WTC11 (cell line): Measurements from ENCODE around the gene GRAMD1A. TPM values are rescaled to one million over a fixed set of nuclear protein-coding genes. Genes with fewer than 3 reads are reported as not detected.
A peak's percentile ranks its signal among the peaks of the same experiment; 100 is the strongest.
"Not testable (repeated sequence)": the region's sequence is repeated elsewhere in the genome, so short reads cannot be mapped to it uniquely, and the experiment has no call there.

Experiments
- ATAC-seq: fragments of 200-7000 bp; cut with Tn5 transposase; 2 replicates; pipeline ENCODE4 v1.10.0; 2021; ENCODE audit warnings: mild to moderate bottlenecking, moderate library complexity
- CTCF ChIA-PET: fragments of 300-600 bp; sonication (Branson Sonifier 250); formaldehyde crosslinking; loops from one replicate; lab custom pipeline; 2021; ENCODE audit warnings: antibody characterized with exemption; lab: Charles Lee
- POLR2A ChIA-PET: fragments of 350-600 bp; sonication (Branson Sonifier 250); formaldehyde crosslinking; loops from one replicate; lab custom pipeline; 2021; ENCODE audit warnings: antibody characterized with exemption; lab: Charles Lee
- DNase-seq: peaks from one replicate; pipeline ENCODE4 v3.0.0; 2021; ENCODE audit warnings: low spot score
- H3K27ac Mint-ChIP-seq: 2 replicates; pipeline ENCODE4 v1.8.0; 2021; ENCODE audit warnings: mixed read lengths
- H3K27me3 Mint-ChIP-seq: 2 replicates; pipeline ENCODE4 v1.8.0; 2021; ENCODE audit warnings: low read depth, mild to moderate bottlenecking, moderate library complexity, mixed read lengths
- H3K36me3 Mint-ChIP-seq: 2 replicates; pipeline ENCODE4 v1.8.0; 2021; ENCODE audit warnings: mixed read lengths
- H3K4me1 Mint-ChIP-seq: 2 replicates; pipeline ENCODE4 v1.8.0; 2022; ENCODE audit warnings: mixed read lengths
- H3K4me3 Mint-ChIP-seq: 2 replicates; pipeline ENCODE4 v1.8.0; 2021; ENCODE audit warnings: mild to moderate bottlenecking, moderate library complexity, mixed read lengths
- H3K9me3 Mint-ChIP-seq: 2 replicates; pipeline ENCODE4 v1.8.0; 2021; ENCODE audit warnings: mixed read lengths
- ATF1 ChIP-seq: sonication (generic); formaldehyde crosslinking; IDR thresholded peaks from 2 replicates; pipeline ENCODE4 v1.8.1; 2023; ENCODE audit warnings: mild to moderate bottlenecking, moderate library complexity, missing genetic modification reagents
- MAX ChIP-seq: sonication (generic); formaldehyde crosslinking; IDR thresholded peaks from 2 replicates; pipeline ENCODE4 v1.8.0; 2022; ENCODE audit warnings: mild to moderate bottlenecking, missing genetic modification reagents
- MYBL2 ChIP-seq: sonication (generic); formaldehyde crosslinking; IDR thresholded peaks from 2 replicates; pipeline ENCODE4 v1.8.1; 2023; ENCODE audit warnings: mild to moderate bottlenecking, moderate library complexity, missing genetic modification reagents
- NR2C2 ChIP-seq: sonication (generic); formaldehyde crosslinking; IDR thresholded peaks from 2 replicates; pipeline ENCODE4 v1.8.0; 2022; ENCODE audit warnings: mild to moderate bottlenecking, missing genetic modification reagents
- SOX15 ChIP-seq: fragments of 250-450 bp; sonication (Bioruptor Pico); IDR thresholded peaks from 2 replicates; pipeline ENCODE4 v1.9.0; 2021; ENCODE audit warnings: mild to moderate bottlenecking
- ZNF121 ChIP-seq: sonication (generic); formaldehyde crosslinking; IDR thresholded peaks from 2 replicates; pipeline ENCODE4 v1.8.0; 2023; ENCODE audit warnings: missing genetic modification reagents
- ZNF232 ChIP-seq: sonication (generic); formaldehyde crosslinking; IDR thresholded peaks from 2 replicates; pipeline ENCODE4 v1.8.0; 2022; ENCODE audit warnings: mild to moderate bottlenecking, missing genetic modification reagents
- ZNF396 ChIP-seq: fragments of 250-450 bp; sonication (Bioruptor Pico); IDR thresholded peaks from 2 replicates; pipeline ENCODE4 v1.8.0; 2021; ENCODE audit warnings: mild to moderate bottlenecking, moderate library complexity, borderline replicate concordance
- total RNA-seq: library from RNA; stranded (reverse); gene quantifications from 3 replicates; pipeline ENCODE4 v1.2.3, GENCODE V29; 2021
- TF ChIP-seq, protein P1 (sequence below): sonication (generic); formaldehyde crosslinking; IDR thresholded peaks from 2 replicates; pipeline ENCODE4 v1.8.0; 2022; ENCODE audit warnings: missing genetic modification reagents
- TF ChIP-seq, protein P2 (sequence below): fragments of 250-450 bp; sonication (Bioruptor Pico); conservative IDR thresholded peaks from 2 replicates; pipeline ENCODE4 v1.9.0; 2021; ENCODE audit warnings: mild to moderate bottlenecking
- TF ChIP-seq, protein P3 (sequence below): sonication (generic); formaldehyde crosslinking; IDR thresholded peaks from 2 replicates; pipeline ENCODE4 v1.8.0; 2022; ENCODE audit warnings: mild to moderate bottlenecking, missing genetic modification reagents

GRAMD1A gene
- total RNA-seq, 1 experiment from 2014 or later = 389 TPM

DNA sequence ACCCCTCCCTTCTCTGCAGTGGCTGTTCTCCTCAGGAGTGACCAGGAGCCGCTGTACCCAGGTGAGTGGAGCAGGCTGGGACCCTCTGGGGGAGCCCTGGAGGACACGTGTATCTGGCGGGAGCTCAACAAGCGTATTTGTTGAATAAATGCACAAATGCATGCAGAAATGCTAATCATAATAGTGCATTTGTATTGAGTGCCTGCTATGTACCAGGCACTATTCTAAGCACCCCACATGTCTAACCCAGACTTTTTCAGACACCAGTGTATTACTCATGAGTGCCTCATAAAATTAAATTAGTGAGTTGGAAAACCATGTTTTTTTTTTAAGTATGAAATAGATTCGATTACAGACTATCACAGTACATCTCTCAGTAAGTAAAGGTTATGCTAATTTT lies 49.3 kb downstream of the GRAMD1A start (continued):
- TF ChIP-seq, protein P1, sequence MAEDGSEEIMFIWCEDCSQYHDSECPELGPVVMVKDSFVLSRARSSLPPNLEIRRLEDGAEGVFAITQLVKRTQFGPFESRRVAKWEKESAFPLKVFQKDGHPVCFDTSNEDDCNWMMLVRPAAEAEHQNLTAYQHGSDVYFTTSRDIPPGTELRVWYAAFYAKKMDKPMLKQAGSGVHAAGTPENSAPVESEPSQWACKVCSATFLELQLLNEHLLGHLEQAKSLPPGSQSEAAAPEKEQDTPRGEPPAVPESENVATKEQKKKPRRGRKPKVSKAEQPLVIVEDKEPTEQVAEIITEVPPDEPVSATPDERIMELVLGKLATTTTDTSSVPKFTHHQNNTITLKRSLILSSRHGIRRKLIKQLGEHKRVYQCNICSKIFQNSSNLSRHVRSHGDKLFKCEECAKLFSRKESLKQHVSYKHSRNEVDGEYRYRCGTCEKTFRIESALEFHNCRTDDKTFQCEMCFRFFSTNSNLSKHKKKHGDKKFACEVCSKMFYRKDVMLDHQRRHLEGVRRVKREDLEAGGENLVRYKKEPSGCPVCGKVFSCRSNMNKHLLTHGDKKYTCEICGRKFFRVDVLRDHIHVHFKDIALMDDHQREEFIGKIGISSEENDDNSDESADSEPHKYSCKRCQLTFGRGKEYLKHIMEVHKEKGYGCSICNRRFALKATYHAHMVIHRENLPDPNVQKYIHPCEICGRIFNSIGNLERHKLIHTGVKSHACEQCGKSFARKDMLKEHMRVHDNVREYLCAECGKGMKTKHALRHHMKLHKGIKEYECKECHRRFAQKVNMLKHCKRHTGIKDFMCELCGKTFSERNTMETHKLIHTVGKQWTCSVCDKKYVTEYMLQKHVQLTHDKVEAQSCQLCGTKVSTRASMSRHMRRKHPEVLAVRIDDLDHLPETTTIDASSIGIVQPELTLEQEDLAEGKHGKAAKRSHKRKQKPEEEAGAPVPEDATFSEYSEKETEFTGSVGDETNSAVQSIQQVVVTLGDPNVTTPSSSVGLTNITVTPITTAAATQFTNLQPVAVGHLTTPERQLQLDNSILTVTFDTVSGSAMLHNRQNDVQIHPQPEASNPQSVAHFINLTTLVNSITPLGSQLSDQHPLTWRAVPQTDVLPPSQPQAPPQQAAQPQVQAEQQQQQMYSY (CRISPR knock-in tag) = no peak

DNA sequence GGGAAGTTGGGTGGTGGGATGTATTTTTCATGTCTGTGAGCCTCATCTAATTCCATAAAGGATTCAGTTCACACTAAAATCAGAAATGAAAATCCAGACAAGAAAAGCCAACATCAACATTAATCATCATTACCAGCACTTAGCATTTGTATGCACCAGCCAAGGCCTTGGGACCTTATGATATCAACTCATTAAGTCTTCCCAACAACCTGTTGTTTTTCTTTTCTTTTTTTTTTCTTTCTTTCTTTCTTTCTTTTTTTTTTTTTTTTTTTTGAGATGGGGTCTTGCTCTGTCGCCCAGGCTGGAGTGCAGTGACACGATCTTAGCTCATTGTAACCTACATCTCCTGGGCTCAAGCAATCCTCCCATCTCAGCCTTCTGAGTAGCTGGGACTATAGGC lies 50.5 kb downstream of the GRAMD1A start:
- H3K9me3 Mint-ChIP-seq, POLR2A ChIA-PET, ATAC-seq, H3K27me3 Mint-ChIP-seq, DNase-seq, CTCF ChIA-PET, H3K4me3 Mint-ChIP-seq, H3K27ac Mint-ChIP-seq, H3K36me3 Mint-ChIP-seq: not testable (repeated sequence)
- H3K4me1 Mint-ChIP-seq = peaks cover 13% of the 10 kb centered on the region

DNA sequence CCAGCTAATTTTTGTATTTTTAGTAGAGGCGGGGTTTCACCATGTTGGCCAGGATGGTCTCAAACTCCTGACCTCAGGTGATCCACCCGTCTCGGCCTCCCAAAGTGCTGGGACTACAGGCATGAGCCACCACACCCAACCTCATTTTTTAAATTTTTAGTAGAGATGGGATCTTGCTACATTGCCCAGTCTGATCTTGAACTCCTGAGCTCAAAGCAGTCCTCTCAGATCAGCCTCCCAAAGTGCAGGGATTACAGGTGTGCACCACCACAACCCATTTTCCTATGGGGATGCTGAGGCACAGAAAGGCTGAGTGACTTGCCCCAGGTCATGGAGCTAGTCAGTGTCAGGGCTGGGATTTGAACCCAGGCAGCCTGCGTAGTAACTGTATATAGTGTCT lies 51.1 kb downstream of the GRAMD1A start:
- ATAC-seq, H3K9me3 Mint-ChIP-seq, H3K4me3 Mint-ChIP-seq, DNase-seq, H3K27ac Mint-ChIP-seq, POLR2A ChIA-PET, H3K27me3 Mint-ChIP-seq, H3K36me3 Mint-ChIP-seq: not testable (repeated sequence)
- peaks cover 17% of the 10 kb centered on the region for H3K4me1 Mint-ChIP-seq
- CTCF ChIA-PET = interaction anchor here (1.9 kb wide), 1 partner anchor 84 kb away, joined by 4 read pairs; no protein-coding TSS in a partner anchor
- peak; percentile 89; the same call in 1 of the 2 replicates for TF ChIP-seq ZNF121

DNA sequence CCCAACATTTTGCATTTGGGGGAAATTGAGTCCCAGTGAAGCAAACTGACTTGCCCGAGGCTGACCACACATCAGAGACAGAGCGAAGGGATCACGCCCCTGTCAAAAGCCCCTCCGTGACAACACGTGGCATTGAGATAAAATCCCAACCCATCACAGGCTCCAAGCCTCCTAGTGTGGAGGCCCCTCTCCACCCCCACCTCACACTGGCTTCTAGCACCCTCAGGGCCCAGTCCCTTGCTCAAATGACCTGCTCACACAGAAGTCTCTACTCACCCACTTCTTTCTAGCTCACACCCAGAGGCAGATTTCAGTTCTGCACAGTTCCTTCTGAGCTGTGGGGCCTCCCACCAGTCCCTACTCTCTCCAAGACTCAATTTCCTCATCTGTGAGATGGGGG lies 51.7 kb downstream of the GRAMD1A start:
- Mint-ChIP-seq H3K4me1 (peaks cover 18% of the 10 kb centered on the region), H3K27me3 (no peaks in the 10 kb centered on the region), H3K36me3 (peaks cover 9% of the 10 kb centered on the region), H3K27ac (no peak overlapping the region), H3K4me3 (no peak overlapping the region), H3K9me3 (no peaks in the 10 kb centered on the region)
- TF ChIP-seq MAX (CRISPR knock-in tag) = no peak
- TF ChIP-seq NR2C2 (CRISPR knock-in tag) = no peak
- no peak for TF ChIP-seq ZNF232 (CRISPR knock-in tag)
- ATAC-seq (no peak), DNase-seq (no peak)
- POLR2A ChIA-PET = no interaction called here
- CTCF ChIA-PET = interaction anchor here (0.7 to 5.0 kb wide), 4 partner anchors 15 to 238 kb away, joined by 3 to 81 read pairs (median 4); no protein-coding TSS in a partner anchor

- CTCF ChIA-PET = interaction anchor here (1.9 to 5.0 kb wide), 3 partner anchors 8 to 83 kb away, joined by 4 to 81 read pairs (median 8); no protein-coding TSS in a partner anchor
- Mint-ChIP-seq H3K4me1 (peaks cover 18% of the 10 kb centered on the region), H3K36me3 (peaks cover 9% of the 10 kb centered on the region), H3K27me3 (no peaks in the 10 kb centered on the region), H3K27ac (no peak overlapping the region; the same call in none of the 2 replicates), H3K9me3 (no peaks in the 10 kb centered on the region), H3K4me3 (no peak overlapping the region)
- POLR2A ChIA-PET = no interaction called here
- DNase-seq = no peak
- no peak for ATAC-seq
- TF ChIP-seq ZNF396 (no peak), ATF1 (CRISPR knock-in tag) (no peak), SOX15 (CRISPR knock-in tag) (no peak), MYBL2 (CRISPR knock-in tag) (no peak)
- TF ChIP-seq, protein P2, sequence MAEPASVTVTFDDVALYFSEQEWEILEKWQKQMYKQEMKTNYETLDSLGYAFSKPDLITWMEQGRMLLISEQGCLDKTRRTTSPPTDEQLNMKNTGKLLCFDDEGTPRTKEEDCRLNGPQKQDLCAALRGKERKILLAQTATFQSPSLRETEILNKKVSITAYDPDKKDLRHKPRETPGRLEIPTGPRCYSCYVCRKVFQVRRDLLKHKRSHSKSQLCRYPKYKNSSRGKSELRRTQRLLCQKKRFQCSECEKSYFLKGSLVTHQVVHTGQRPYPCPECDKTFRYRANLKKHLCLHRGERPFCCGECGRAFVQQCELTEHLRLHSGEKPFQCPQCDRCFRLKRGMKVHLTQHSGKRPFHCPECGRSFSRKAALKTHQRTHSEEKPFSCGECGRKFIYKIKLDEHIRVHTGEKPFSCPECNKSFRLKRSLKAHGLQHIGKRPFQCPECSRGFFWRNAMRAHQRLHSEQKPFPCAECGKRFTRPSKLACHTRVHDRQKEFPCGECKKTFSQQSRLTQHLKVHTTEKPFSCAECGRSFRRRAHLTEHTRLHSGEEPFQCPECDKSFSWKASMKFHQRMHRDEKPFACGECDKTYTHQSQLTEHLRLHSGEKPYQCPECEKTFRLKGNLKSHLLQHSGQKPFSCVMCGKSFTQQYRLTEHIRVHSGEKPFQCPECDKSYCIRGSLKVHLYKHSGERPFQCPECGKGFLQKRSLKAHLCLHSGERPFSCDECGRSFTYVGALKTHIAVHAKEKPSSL (CRISPR knock-in tag) = no peak
- TF ChIP-seq, protein P3, sequence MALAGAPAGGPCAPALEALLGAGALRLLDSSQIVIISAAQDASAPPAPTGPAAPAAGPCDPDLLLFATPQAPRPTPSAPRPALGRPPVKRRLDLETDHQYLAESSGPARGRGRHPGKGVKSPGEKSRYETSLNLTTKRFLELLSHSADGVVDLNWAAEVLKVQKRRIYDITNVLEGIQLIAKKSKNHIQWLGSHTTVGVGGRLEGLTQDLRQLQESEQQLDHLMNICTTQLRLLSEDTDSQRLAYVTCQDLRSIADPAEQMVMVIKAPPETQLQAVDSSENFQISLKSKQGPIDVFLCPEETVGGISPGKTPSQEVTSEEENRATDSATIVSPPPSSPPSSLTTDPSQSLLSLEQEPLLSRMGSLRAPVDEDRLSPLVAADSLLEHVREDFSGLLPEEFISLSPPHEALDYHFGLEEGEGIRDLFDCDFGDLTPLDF = no peak
Observed at GRCh38 chr19:35052599-35053190, 52.6 kb downstream of the GRAMD1A start.
